ENCODE measurements around the gene GPR150. TPM values are rescaled to one million over a fixed set of nuclear protein-coding genes. Genes with fewer than 3 reads are reported as not detected.

The GPR150 gene
- total and polyA plus RNA-seq, 2 of the 4 experiments (the other 2 are of a cell fraction): under 0.01 to 0.10 TPM

DNA sequence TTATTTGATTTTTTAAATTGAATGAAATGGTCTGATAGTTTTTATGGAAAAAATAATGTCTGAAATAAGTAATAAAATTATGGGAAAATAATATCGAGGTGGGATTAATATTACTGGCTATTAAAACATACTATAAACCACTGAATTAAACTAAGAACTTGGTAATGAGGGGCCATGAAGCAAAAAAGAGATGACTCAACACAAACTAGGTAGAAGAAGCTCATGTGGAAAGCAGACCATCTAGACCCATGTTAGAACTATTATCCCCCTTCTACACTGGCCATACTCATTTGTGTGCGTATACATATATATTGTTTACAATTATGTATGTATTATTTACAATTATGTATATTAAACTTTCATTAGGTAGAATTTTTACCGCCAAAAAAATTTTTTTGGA is 8.5 kb upstream of the GPR150 start:
- Histone ChIP-seq H2BK20ac (ENCODE audit: low read depth, low read length) (no peak overlapping the region), H3K9ac (ENCODE audit: low read depth, low read length) (no peak overlapping the region), H4K20me1 (ENCODE audit: insufficient read depth, low read length) (no peaks in the 10 kb centered on the region), H3K27me3 (ENCODE audit: control insufficient read depth, insufficient read depth, low read length) (no peaks in the 10 kb centered on the region), H3K79me1 (ENCODE audit: low read depth in 1 of 2, low read length in 2 of 2) (no peaks in the 10 kb centered on the region), H2AFZ (replicated peaks; ENCODE audit: low read length, poor library complexity) (no peak overlapping the region), H4K91ac (ENCODE audit: insufficient read depth, low read depth, low read length) (no peak overlapping the region), H2BK5ac (ENCODE audit: low read depth, low read length, poor library complexity, severe bottlenecking) (no peak overlapping the region), H2AK9ac (replicated peaks; ENCODE audit: low read depth, low read length, poor library complexity) (no peak overlapping the region), H4K8ac (ENCODE audit: low read depth in 2 of 2, low read length in 2 of 2) (no peak overlapping the region), H3K4me3 (ENCODE audit: insufficient read depth, low read depth, low read length) (no peak overlapping the region), H3K56ac (ENCODE audit: extremely low read depth, insufficient read depth, low read length) (no peak overlapping the region), H2AK5ac (ENCODE audit: low read depth, low read length) (no peak overlapping the region), H3K9me1 (ENCODE audit: insufficient read depth, low read length) (no peaks in the 10 kb centered on the region), H3K27ac (ENCODE audit: insufficient read depth, low read length) (no peak overlapping the region), H2BK15ac (ENCODE audit: low read depth, low read length) (no peak overlapping the region), H3K18ac (ENCODE audit: low read depth, low read length) (no peak overlapping the region), H4K5ac (ENCODE audit: low read depth, low read length) (no peak overlapping the region), H3K36me3 (ENCODE audit: control insufficient read depth, insufficient read depth, low read length) (no peaks in the 10 kb centered on the region), H2BK120ac (ENCODE audit: low read depth, low read length) (no peak overlapping the region), H3K23ac (ENCODE audit: low read depth, low read length) (no peak overlapping the region), H3K9me3 (ENCODE audit: control insufficient read depth, insufficient read depth, low read length) (peaks cover 3% of the 10 kb centered on the region; the same call in 1 of the 2 replicates), H3K4ac (ENCODE audit: low read depth, low read length) (no peak overlapping the region), H3K4me2 (ENCODE audit: low read depth, low read length) (no peak overlapping the region), H3K4me1 (ENCODE audit: control insufficient read depth, insufficient read depth, low read length) (no peaks in the 10 kb centered on the region), H3K14ac (replicated peaks; ENCODE audit: low read depth, low read length) (no peak overlapping the region)
- POLR2A ChIA-PET (ENCODE audit: unreplicated experiment): no interaction called here
- WGBS, 2 experiments (ENCODE audit: extremely low coverage in 2 of 2, insufficient read length in 1 of 2): 100% methylated on average over 1 of the region's 3 CpGs; no CpG with 5 or more reads in 1 of the 2 experiments
- ATAC-seq (ENCODE audit: low read depth): no peak
- DNase-seq: no peak
- intact Hi-C loops (cut with micrococcal nuclease): no loop called here
- TF ChIP-seq FOS (IDR thresholded peaks at IDR 0.05; ENCODE audit: low read depth, low read length) (no peak), POLR2A (IDR thresholded peaks at IDR 0.05; ENCODE audit: low read depth, low read length) (no peak), RFX5 (IDR thresholded peaks at IDR 0.05; ENCODE audit: low read depth, low read length) (no peak), USF2 (IDR thresholded peaks at IDR 0.05; ENCODE audit: low read depth, low read length) (no peak), SMC3 (IDR thresholded peaks at IDR 0.05; ENCODE audit: low read depth, low read length) (no peak), MAZ (IDR thresholded peaks at IDR 0.05; ENCODE audit: borderline replicate concordance, low read depth, low read length) (no peak), RAD21 (IDR thresholded peaks at IDR 0.05; ENCODE audit: low read length) (no peak), CEBPB (IDR thresholded peaks at IDR 0.05; ENCODE audit: low read depth, low read length) (no peak), BHLHE40 (IDR thresholded peaks at IDR 0.05; ENCODE audit: low read depth, low read length) (no peak)
- CTCF ChIA-PET: no interaction called here
- dilution Hi-C loops (cut with HindIII; ENCODE audit: low sequenced_read_pairs, unreplicated experiment): no loop called here
- BruUV-seq (replicated peaks): no TSS peak
- in situ Hi-C loops (cut with MboI; ENCODE audit: low sequenced_read_pairs): no loop called here

Measured in IMR-90 (cell line).